ENCODE results near the gene PPP6R3. TPM values are rescaled to one million over a fixed set of nuclear protein-coding genes. Genes with fewer than 3 reads are reported as not detected.

The PPP6R3 gene
- total RNA-seq, 1 donor from 2014 or later = 121 TPM

Other genes starting within 250 kb of the PPP6R3 start
- gene KMT5B, start 247.5 kb upstream of the PPP6R3 start, total RNA-seq = 59.0 TPM
- 53.2 TPM for gene C11orf24, start 188.8 kb upstream of the PPP6R3 start, total RNA-seq
- gene LRP5, start 148.2 kb upstream of the PPP6R3 start, total RNA-seq = 55.2 TPM
- gene GAL, start 223.8 kb downstream of the PPP6R3 start, total RNA-seq = not detected

Measured in sciatic nerve (tissue), 1 donor.